ENCODE results near the gene CHGA.

- no peak for TF ChIP-seq BHLHE40 (IDR thresholded peaks at IDR 0.05; ENCODE audit: borderline replicate concordance)
- no peak for TF ChIP-seq FOXA1 (IDR thresholded peaks at IDR 0.05)
- TF ChIP-seq ZNF384 (IDR thresholded peaks at IDR 0.05): no peak
- no peak for TF ChIP-seq FOXK2 (IDR thresholded peaks at IDR 0.05)
These were observed 47.8 kb upstream of the CHGA start for GRCh38 chr14:92874962-92875661.

Measured in HEK293T (cell line).